OCI-LY3 (cell line): ENCODE data around the gene ALCAM.

ENCODE experiments used
- EZH2phosphoT487 ChIP-seq: fragments of 200-600 bp; shearing (Covaris generic); IDR thresholded peaks from 2 replicates; pipeline ENCODE4 v1.6.1; 2018; ENCODE audit warnings: antibody characterized with exemption, mixed run types, low read depth
- TF ChIP-seq, protein P1 (sequence below): fragments of 200-600, 300-600 bp; sonication (generic); IDR thresholded peaks from 2 replicates; pipeline ENCODE4 v1.5.1; 2014; ENCODE audit warnings: antibody characterized with exemption, low read length, low read depth

DNA sequence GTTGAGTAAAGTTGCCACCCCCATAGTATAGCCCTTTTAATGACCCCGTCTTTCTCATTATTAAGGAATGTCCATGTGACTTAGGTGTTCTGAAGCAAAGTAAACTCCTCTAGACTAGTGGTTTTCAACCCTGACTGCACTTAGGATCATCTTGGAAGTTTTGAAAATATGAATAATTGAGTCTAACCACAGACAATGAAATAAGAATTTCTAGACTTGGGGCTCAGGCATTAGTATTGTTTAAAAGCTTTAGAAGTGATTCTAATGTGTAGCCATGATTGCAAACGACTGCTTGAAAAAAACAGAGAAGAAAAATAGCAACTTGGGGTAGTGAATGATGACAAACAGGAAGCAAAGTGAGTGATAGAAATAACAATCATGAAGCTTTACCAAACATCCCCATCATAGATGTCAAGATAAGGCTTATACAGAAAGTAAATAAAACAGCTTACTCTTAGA, 35.0 kb downstream of the ALCAM start:
- TF ChIP-seq, protein P1, sequence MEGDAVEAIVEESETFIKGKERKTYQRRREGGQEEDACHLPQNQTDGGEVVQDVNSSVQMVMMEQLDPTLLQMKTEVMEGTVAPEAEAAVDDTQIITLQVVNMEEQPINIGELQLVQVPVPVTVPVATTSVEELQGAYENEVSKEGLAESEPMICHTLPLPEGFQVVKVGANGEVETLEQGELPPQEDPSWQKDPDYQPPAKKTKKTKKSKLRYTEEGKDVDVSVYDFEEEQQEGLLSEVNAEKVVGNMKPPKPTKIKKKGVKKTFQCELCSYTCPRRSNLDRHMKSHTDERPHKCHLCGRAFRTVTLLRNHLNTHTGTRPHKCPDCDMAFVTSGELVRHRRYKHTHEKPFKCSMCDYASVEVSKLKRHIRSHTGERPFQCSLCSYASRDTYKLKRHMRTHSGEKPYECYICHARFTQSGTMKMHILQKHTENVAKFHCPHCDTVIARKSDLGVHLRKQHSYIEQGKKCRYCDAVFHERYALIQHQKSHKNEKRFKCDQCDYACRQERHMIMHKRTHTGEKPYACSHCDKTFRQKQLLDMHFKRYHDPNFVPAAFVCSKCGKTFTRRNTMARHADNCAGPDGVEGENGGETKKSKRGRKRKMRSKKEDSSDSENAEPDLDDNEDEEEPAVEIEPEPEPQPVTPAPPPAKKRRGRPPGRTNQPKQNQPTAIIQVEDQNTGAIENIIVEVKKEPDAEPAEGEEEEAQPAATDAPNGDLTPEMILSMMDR, result no peak
- no peak for TF ChIP-seq EZH2phosphoT487
